ENCODE data around the gene MRPL24. TPM values are rescaled to one million over a fixed set of nuclear protein-coding genes. Genes with fewer than 3 reads are reported as not detected.

The MRPL24 gene
- total RNA-seq, 1 experiment from 2014 or later: 27.3 TPM

DNA sequence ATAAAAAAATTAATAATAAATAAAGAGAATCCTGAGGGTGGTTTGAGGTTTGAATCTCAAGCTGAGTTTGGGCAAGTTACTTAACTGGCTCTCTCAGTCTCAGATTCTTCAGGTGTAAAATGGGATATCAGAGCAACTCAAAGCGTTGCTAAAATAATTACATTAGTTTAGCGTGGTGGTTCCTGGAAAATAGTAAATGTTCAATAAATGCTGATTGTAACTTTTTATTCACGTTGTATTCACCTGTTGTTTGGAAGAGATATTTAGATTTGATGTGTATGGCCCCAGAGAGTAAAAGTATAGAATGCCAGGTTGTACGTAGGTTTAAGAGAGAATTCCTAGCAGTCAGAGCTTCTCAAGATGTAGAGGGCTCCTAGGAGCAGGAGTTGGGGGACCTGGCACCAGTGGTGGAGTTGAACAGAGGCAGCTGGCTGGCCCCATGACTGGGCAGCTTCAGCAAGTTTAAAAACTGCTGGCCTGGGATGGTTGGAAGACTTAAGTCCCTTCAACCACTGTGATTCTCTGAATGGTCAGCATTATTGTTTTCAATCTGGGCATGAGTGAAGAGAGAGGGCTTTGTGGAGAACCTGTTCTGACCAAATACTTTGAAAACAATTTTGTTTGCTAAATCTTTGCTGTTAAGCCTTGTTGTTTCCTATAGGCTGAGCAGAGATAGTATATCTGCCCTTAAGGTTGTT lies 48.9 kb upstream of the MRPL24 start:
- Histone ChIP-seq H3K4me1 (ENCODE audit: insufficient read depth, low read length) (no peaks in the 10 kb centered on the region), H3K9me3 (ENCODE audit: control insufficient read depth, low read depth, low read length) (no peaks in the 10 kb centered on the region), H2BK15ac (ENCODE audit: low read depth, low read length) (no peak overlapping the region), H3K23ac (ENCODE audit: insufficient read length, low read depth, low read length) (no peak overlapping the region), H4K8ac (replicated peaks; ENCODE audit: insufficient read length, low read depth, low read length) (no peak overlapping the region), H2BK120ac (ENCODE audit: low read depth, low read length, poor library complexity, severe bottlenecking) (no peak overlapping the region), H4K20me1 (ENCODE audit: control insufficient read depth, insufficient read depth, insufficient read length) (peaks cover 2% of the 10 kb centered on the region), H3T11ph (ENCODE audit: low read length) (no peak overlapping the region), H3K79me1 (ENCODE audit: insufficient read depth, low read depth, low read length, poor library complexity, severe bottlenecking) (no peaks in the 10 kb centered on the region), H2BK20ac (ENCODE audit: low read depth, low read length, poor library complexity, severe bottlenecking) (no peak overlapping the region), H3K14ac (ENCODE audit: insufficient read depth, low read length) (no peak overlapping the region), H4K91ac (ENCODE audit: insufficient read length, low read depth, low read length) (no peak overlapping the region), H3K56ac (ENCODE audit: insufficient read length, low read depth, low read length) (no peak overlapping the region), H3K79me2 (ENCODE audit: insufficient read depth, low read length) (no peaks in the 10 kb centered on the region), H2AFZ (ENCODE audit: low read length) (no peak overlapping the region), H3K9ac (ENCODE audit: extremely low read depth, insufficient read length, low read length) (no peak overlapping the region), H3K27ac (ENCODE audit: insufficient read length, low read depth, low read length) (no peak overlapping the region), H2BK12ac (ENCODE audit: insufficient read length, low read depth, low read length) (no peak overlapping the region), H4K5ac (ENCODE audit: insufficient read length, low read depth, low read length) (no peak overlapping the region), H3K18ac (ENCODE audit: insufficient read length, low read depth, low read length) (no peak overlapping the region), H2BK5ac (ENCODE audit: insufficient read length, low read length) (no peak overlapping the region), H3K4me2 (ENCODE audit: insufficient read depth, insufficient read length, low read length) (no peak overlapping the region), H3K4ac (ENCODE audit: low read depth, low read length) (no peak overlapping the region), H2AK5ac (ENCODE audit: insufficient read length, low read length) (no peak overlapping the region), H3K27me3 (ENCODE audit: insufficient read depth, low read length) (no peaks in the 10 kb centered on the region), H3K23me2 (ENCODE audit: insufficient read length, low read depth, low read length, poor library complexity, severe bottlenecking) (no peaks in the 10 kb centered on the region)
- TF ChIP-seq, protein P1, sequence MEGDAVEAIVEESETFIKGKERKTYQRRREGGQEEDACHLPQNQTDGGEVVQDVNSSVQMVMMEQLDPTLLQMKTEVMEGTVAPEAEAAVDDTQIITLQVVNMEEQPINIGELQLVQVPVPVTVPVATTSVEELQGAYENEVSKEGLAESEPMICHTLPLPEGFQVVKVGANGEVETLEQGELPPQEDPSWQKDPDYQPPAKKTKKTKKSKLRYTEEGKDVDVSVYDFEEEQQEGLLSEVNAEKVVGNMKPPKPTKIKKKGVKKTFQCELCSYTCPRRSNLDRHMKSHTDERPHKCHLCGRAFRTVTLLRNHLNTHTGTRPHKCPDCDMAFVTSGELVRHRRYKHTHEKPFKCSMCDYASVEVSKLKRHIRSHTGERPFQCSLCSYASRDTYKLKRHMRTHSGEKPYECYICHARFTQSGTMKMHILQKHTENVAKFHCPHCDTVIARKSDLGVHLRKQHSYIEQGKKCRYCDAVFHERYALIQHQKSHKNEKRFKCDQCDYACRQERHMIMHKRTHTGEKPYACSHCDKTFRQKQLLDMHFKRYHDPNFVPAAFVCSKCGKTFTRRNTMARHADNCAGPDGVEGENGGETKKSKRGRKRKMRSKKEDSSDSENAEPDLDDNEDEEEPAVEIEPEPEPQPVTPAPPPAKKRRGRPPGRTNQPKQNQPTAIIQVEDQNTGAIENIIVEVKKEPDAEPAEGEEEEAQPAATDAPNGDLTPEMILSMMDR (conservative IDR thresholded peaks at IDR 0.05): no peak
- H3K4me3 Mint-ChIP-seq: no peak overlapping the region
- H3K27ac Mint-ChIP-seq: peak overlapping the region in 1 of 3 experiments; percentile 27; a peak in 1 of 7 replicates
- H3K4me1 Mint-ChIP-seq: no peaks in the 10 kb centered on the region
- no peak for DNase-seq
- no peaks in the 10 kb centered on the region for H3K9me3 Mint-ChIP-seq
- peaks cover 31 to 79% (median 67%) of the 10 kb centered on the region in 3 experiments; a peak in 6 of 7 replicates for H3K36me3 Mint-ChIP-seq (ENCODE audit: insufficient read depth in 1 of 3, low read depth in 3 of 3)
- whole genome bisulfite sequencing (ENCODE audit: extremely low coverage, insufficient read length, low lambda C conversion rate): no CpG with 5 or more reads among the region's 4 CpGs
- no peaks in the 10 kb centered on the region for H3K27me3 Mint-ChIP-seq (ENCODE audit: low read depth)
